HEK293T (cell line): ENCODE data around the gene SLC2A11.

ENCODE experiments used
- CTCF ChIA-PET: fragments of 350-600 bp; formaldehyde crosslinking; extraction: SDS; loops from one replicate; lab custom pipeline; 2021; ENCODE audit warnings: antibody characterized with exemption, inconsistent platforms; lab: Yijun Ruan, JAX
- POLR2A ChIA-PET: fragments of 350-600 bp; formaldehyde crosslinking; extraction: SDS; loops from one replicate; lab custom pipeline; 2020; ENCODE audit warnings: antibody characterized with exemption, inconsistent platforms; lab: Yijun Ruan, JAX
- DNase-seq: peaks from one replicate; pipeline ENCODE4 v3.0.0; 2012; ENCODE audit warnings: mixed read lengths; ENCODE audit errors: extremely low spot score
- ARNT ChIP-seq: fragments of 450-650 bp; IDR thresholded peaks from 2 replicates; pipeline ENCODE4 v1.6.1; 2017; ENCODE audit warnings: mild to moderate bottlenecking
- BHLHE40 ChIP-seq: fragments of 450-650 bp; IDR thresholded peaks from 2 replicates; pipeline ENCODE4 v1.6.1; 2016; ENCODE audit warnings: mild to moderate bottlenecking, moderate library complexity, borderline replicate concordance
- CTBP1 ChIP-seq: fragments of 450-650 bp; IDR thresholded peaks from 2 replicates; pipeline ENCODE4 v1.6.1; 2016; ENCODE audit warnings: borderline replicate concordance
- ELF4 ChIP-seq: fragments of 450-650 bp; IDR thresholded peaks from 2 replicates; pipeline ENCODE4 v1.6.1; 2017; ENCODE audit warnings: antibody characterized with exemption
- FOXA1 ChIP-seq: fragments of 450-650 bp; IDR thresholded peaks from 2 replicates; pipeline ENCODE4 v1.6.1; 2016; ENCODE audit warnings: mild to moderate bottlenecking
- FOXK2 ChIP-seq: fragments of 450-650 bp; IDR thresholded peaks from 2 replicates; pipeline ENCODE4 v1.6.1; 2016; ENCODE audit warnings: mild to moderate bottlenecking
- FOXM1 ChIP-seq: fragments of 450-650 bp; IDR thresholded peaks from 2 replicates; pipeline ENCODE4 v1.6.1; 2017; ENCODE audit warnings: mild to moderate bottlenecking, borderline replicate concordance
- HDGF ChIP-seq: fragments of 450-650 bp; IDR thresholded peaks from 2 replicates; pipeline ENCODE4 v1.6.1; 2017; ENCODE audit warnings: antibody characterized with exemption, borderline replicate concordance
- L3MBTL2 ChIP-seq: fragments of 450-650 bp; conservative IDR thresholded peaks from 2 replicates; pipeline ENCODE4 v1.6.1; 2016; ENCODE audit warnings: mild to moderate bottlenecking
- LEF1 ChIP-seq: fragments of 450-650 bp; IDR thresholded peaks from 2 replicates; pipeline ENCODE4 v1.6.1; 2017; ENCODE audit warnings: mild to moderate bottlenecking, borderline replicate concordance
- NFRKB ChIP-seq: fragments of 450-650 bp; IDR thresholded peaks from 2 replicates; pipeline ENCODE4 v1.6.1; 2016; ENCODE audit warnings: mild to moderate bottlenecking, moderate library complexity
- SP1 ChIP-seq: fragments of 450-650 bp; IDR thresholded peaks from 2 replicates; pipeline ENCODE4 v1.6.1; 2017
- SUZ12 ChIP-seq: fragments of 450-650 bp; IDR thresholded peaks from 2 replicates; pipeline ENCODE4 v1.6.1; 2016; ENCODE audit warnings: mild to moderate bottlenecking
- TARDBP ChIP-seq: fragments of 450-650 bp; IDR thresholded peaks from 2 replicates; pipeline ENCODE4 v1.6.1; 2016
- ZNF384 ChIP-seq: fragments of 450-650 bp; IDR thresholded peaks from 2 replicates; pipeline ENCODE4 v1.6.1; 2016
- TF ChIP-seq, protein P1 (sequence below): fragments of 450-650 bp; IDR thresholded peaks from 2 replicates; pipeline ENCODE4 v1.6.1; 2016

Gene SLC2A11

GRCh38 chr22:23841292-23841691 lies 16.4 kb upstream of the SLC2A11 start:
- TF ChIP-seq L3MBTL2 (no peak), ZNF384 (no peak), FOXA1 (no peak), HDGF (no peak), NFRKB (no peak), SUZ12 (no peak), ELF4 (no peak), TARDBP (no peak), FOXK2 (no peak), LEF1 (no peak), BHLHE40 (no peak), ARNT (no peak), SP1 (no peak), FOXM1 (no peak), CTBP1 (no peak)
- TF ChIP-seq, protein P1, sequence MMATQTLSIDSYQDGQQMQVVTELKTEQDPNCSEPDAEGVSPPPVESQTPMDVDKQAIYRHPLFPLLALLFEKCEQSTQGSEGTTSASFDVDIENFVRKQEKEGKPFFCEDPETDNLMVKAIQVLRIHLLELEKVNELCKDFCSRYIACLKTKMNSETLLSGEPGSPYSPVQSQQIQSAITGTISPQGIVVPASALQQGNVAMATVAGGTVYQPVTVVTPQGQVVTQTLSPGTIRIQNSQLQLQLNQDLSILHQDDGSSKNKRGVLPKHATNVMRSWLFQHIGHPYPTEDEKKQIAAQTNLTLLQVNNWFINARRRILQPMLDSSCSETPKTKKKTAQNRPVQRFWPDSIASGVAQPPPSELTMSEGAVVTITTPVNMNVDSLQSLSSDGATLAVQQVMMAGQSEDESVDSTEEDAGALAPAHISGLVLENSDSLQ = no peak
- CTCF ChIA-PET = no interaction called here
- no peak for DNase-seq
- POLR2A ChIA-PET = no interaction called here

DNA sequence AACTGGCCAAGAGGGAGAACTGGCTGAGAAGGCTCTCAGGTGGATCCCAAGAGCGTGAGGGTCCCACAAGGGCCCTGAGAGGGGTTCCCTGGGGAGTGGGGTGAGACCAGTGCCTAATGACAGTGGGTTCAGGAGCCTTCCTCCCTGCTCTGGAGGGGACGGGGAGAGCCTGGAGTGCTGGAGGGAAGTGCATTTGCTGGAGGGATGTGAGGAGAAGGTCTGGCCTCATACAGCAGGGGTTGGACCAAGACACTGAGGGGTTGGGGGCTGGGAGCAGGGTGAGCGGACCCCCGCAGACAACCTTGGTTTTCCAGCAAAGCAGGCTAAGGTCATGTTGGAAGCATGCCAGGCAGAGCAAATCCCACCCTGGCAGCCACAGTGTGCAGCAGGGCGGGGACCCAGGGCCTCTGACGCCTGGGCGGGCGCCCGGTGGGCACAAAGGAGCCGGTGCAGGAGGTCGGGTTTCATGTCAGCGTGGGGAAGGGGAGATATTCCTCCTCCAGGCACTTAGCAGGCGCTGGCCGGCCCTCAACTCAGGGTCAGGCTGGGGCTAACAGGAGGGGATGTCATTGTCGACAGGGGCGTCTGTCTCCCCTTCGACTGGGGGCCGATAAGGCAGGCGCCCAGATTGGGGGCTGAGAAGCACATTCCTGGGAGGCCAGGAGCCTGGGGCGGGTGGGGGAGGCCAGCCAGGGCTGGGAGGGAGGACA lies 15.8 kb upstream of the SLC2A11 start:
- ChIA-PET POLR2A (no interaction called here), CTCF (no interaction called here)
- no peak for DNase-seq
- no peak for TF ChIP-seq CTBP1
- no peak for TF ChIP-seq NFRKB
- TF ChIP-seq HDGF = no peak
- no peak for TF ChIP-seq ARNT
- TF ChIP-seq FOXM1 = no peak
- no peak for TF ChIP-seq FOXK2
- no peak for TF ChIP-seq TARDBP
- TF ChIP-seq, protein P1 = no peak
- TF ChIP-seq BHLHE40 = no peak
- no peak for TF ChIP-seq ELF4
- no peak for TF ChIP-seq LEF1
- no peak for TF ChIP-seq ZNF384
- TF ChIP-seq L3MBTL2 = no peak
- no peak for TF ChIP-seq FOXA1
- no peak for TF ChIP-seq SUZ12
- TF ChIP-seq SP1 = no peak

GRCh38 chr22:23842599-23842998 lies 15.1 kb upstream of the SLC2A11 start:
- no peak for DNase-seq
- POLR2A ChIA-PET = interaction anchor here (1.6 kb wide), 1 partner anchor 15 kb away, joined by 6 read pairs; the partner anchor contains the start of gene SLC2A11
- TF ChIP-seq ARNT (no peak), L3MBTL2 (no peak), NFRKB (no peak), TARDBP (no peak), ZNF384 (no peak), LEF1 (no peak), ELF4 (no peak), SUZ12 (no peak), FOXK2 (no peak), FOXA1 (no peak)
- CTCF ChIA-PET = no interaction called here

GRCh38 chr22:23844739-23845202 lies 12.9 kb upstream of the SLC2A11 start:
- ChIA-PET POLR2A (interaction anchor here (1.4 to 3.1 kb wide), 2 partner anchors 13 to 74 kb away, joined by 6 to 48 read pairs; partner anchors contain the start of gene SLC2A11), CTCF (interaction anchor here (1.1 kb wide), 1 partner anchor 77 kb away, joined by 3 read pairs; the partner anchor contains the start of gene CHCHD10)
- no peak for TF ChIP-seq ARNT
- no peak for TF ChIP-seq LEF1
- no peak for TF ChIP-seq ELF4
- TF ChIP-seq TARDBP = no peak
- TF ChIP-seq FOXK2 = no peak
- TF ChIP-seq ZNF384 = no peak
- TF ChIP-seq SP1 = no peak
- TF ChIP-seq, protein P1 = no peak
- no peak for TF ChIP-seq CTBP1
- TF ChIP-seq FOXA1 = no peak
- no peak for TF ChIP-seq BHLHE40
- no peak for TF ChIP-seq L3MBTL2
- TF ChIP-seq FOXM1 = no peak
- no peak for TF ChIP-seq NFRKB
- no peak for TF ChIP-seq HDGF
- no peak for TF ChIP-seq SUZ12
- no peak for DNase-seq

DNA sequence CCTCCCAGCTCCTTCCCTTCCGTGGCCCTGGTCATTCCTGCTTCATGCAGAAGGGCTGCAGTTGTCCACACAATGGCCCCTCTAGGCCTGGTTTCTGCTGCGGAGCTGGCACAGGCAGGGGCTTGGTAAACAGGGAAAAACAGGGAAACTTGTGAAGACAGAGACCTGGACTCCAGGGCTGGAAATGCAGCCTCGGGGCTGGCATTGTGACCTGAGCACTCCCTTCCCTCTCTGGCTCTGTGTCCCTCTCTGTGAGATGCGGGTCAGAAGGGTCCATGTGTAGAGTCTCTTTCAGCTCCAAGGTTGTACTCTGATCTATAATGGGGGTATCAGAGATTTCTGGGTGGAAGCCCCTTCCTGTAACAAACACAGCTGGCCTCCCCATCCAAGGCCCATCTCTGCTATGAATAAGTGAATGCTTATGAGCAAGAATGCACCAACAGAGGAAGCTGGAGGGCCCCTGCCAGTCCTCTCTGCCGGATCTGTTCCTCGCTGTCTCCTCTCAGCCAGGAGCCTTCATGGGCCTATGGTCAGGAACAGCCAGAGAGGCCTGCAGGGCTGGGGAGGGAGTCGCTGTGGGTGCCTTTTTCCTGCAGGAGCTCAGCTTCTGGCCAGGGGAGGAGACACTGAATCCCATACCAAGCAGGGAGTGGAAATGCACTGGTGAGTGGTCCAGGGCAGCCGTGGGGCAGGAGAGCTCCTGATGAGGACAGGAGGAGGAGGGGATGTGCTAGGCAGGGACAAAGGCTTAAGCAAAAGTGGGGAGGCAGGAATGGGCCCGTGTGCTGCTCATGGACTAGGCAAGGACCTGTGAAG lies 12.2 kb upstream of the SLC2A11 start:
- TF ChIP-seq SP1 (no peak), SUZ12 (no peak), FOXM1 (no peak), BHLHE40 (no peak), CTBP1 (no peak), L3MBTL2 (no peak), HDGF (no peak), ARNT (no peak), NFRKB (no peak), FOXA1 (no peak), LEF1 (no peak), TARDBP (no peak), FOXK2 (no peak), ELF4 (no peak), ZNF384 (no peak)
- TF ChIP-seq, protein P1 = no peak
- CTCF ChIA-PET = interaction anchor here (0.9 to 1.4 kb wide), 3 partner anchors 12 to 78 kb away, joined by 3 to 5 read pairs (median 3); partner anchors contain the start of genes CHCHD10 and SLC2A11
- POLR2A ChIA-PET = interaction anchor here (0.8 to 3.1 kb wide), 5 partner anchors 13 to 79 kb away, joined by 3 to 48 read pairs (median 5); partner anchors contain the start of gene SLC2A11
- DNase-seq = no peak
